ENCODE data around the gene FAM234A. TPM values are rescaled to one million over a fixed set of nuclear protein-coding genes. Genes with fewer than 3 reads are reported as not detected.

FAM234A gene
- polyA plus RNA-seq, 1 donor, result 63.4 TPM

- H3K36me3 ChIP-seq (ENCODE audit: control insufficient read depth, insufficient read depth, low read length), result peaks cover 50% of the 10 kb centered on the region
- no peak overlapping the region for H3K4me3 ChIP-seq (ENCODE audit: low read length)
- no peak for DNase-seq
- H3K4me1 ChIP-seq (ENCODE audit: control insufficient read depth, insufficient read depth, low read length), result no peaks in the 10 kb centered on the region
- no peaks in the 10 kb centered on the region for H3K9me3 ChIP-seq (ENCODE audit: control insufficient read depth, low read depth, low read length)
- no CpG with 5 or more reads among the region's 32 CpGs for WGBS (ENCODE audit: insufficient coverage, low lambda C conversion rate)
- no peaks in the 10 kb centered on the region for H3K27me3 ChIP-seq (ENCODE audit: control insufficient read depth, insufficient read depth, low read length)
- no peak overlapping the region for H3K27ac ChIP-seq (ENCODE audit: low read length)
Observed at GRCh38 chr16:297832-298231, 63.2 kb downstream of the FAM234A start.

- Histone ChIP-seq H3K27ac (ENCODE audit: low read length) (no peak overlapping the region), H3K36me3 (ENCODE audit: control insufficient read depth, insufficient read depth, low read length) (peaks cover 52% of the 10 kb centered on the region), H3K27me3 (ENCODE audit: control insufficient read depth, insufficient read depth, low read length) (no peaks in the 10 kb centered on the region), H3K4me3 (ENCODE audit: low read length) (no peak overlapping the region), H3K4me1 (ENCODE audit: control insufficient read depth, insufficient read depth, low read length) (no peaks in the 10 kb centered on the region), H3K9me3 (ENCODE audit: control insufficient read depth, low read depth, low read length) (no peaks in the 10 kb centered on the region)
- no CpG with 5 or more reads among the region's 6 CpGs for WGBS (ENCODE audit: insufficient coverage, low lambda C conversion rate)
- no peak for DNase-seq
Observed at GRCh38 chr16:301235-301634, 66.6 kb downstream of the FAM234A start.

GRCh38 chr16:301950-302349, 67.3 kb downstream of the FAM234A start:
- H3K9me3 ChIP-seq (ENCODE audit: control insufficient read depth, low read depth, low read length), result no peaks in the 10 kb centered on the region
- H3K4me1 ChIP-seq (ENCODE audit: control insufficient read depth, insufficient read depth, low read length), result no peaks in the 10 kb centered on the region
- H3K27me3 ChIP-seq (ENCODE audit: control insufficient read depth, insufficient read depth, low read length), result no peaks in the 10 kb centered on the region
- H3K36me3 ChIP-seq (ENCODE audit: control insufficient read depth, insufficient read depth, low read length), result peaks cover 52% of the 10 kb centered on the region
- H3K27ac ChIP-seq (ENCODE audit: low read length), result no peak overlapping the region
- H3K4me3 ChIP-seq (ENCODE audit: low read length), result no peak overlapping the region
- no CpG with 5 or more reads among the region's 13 CpGs for WGBS (ENCODE audit: insufficient coverage, low lambda C conversion rate)
- DNase-seq, result no peak

GRCh38 chr16:303760-304505, 69.3 kb downstream of the FAM234A start:
- no peak overlapping the region for H3K4me3 ChIP-seq (ENCODE audit: low read length)
- peaks cover 59% of the 10 kb centered on the region for H3K36me3 ChIP-seq (ENCODE audit: control insufficient read depth, insufficient read depth, low read length)
- no peaks in the 10 kb centered on the region for H3K9me3 ChIP-seq (ENCODE audit: control insufficient read depth, low read depth, low read length)
- H3K27me3 ChIP-seq (ENCODE audit: control insufficient read depth, insufficient read depth, low read length), result no peaks in the 10 kb centered on the region
- DNase-seq, result no peak
- no peak overlapping the region for H3K27ac ChIP-seq (ENCODE audit: low read length)
- H3K4me1 ChIP-seq (ENCODE audit: control insufficient read depth, insufficient read depth, low read length), result no peaks in the 10 kb centered on the region
- no CpG with 5 or more reads among the region's 43 CpGs for WGBS (ENCODE audit: insufficient coverage, low lambda C conversion rate)

GRCh38 chr16:305916-306626, 71.5 kb downstream of the FAM234A start:
- H3K27ac ChIP-seq (ENCODE audit: low read length), result no peak overlapping the region
- H3K4me1 ChIP-seq (ENCODE audit: control insufficient read depth, insufficient read depth, low read length), result no peaks in the 10 kb centered on the region
- no peak for DNase-seq
- WGBS (ENCODE audit: insufficient coverage, low lambda C conversion rate), result 60% methylated on average over 1 of the region's 19 CpGs
- H3K4me3 ChIP-seq (ENCODE audit: low read length), result no peak overlapping the region
- H3K27me3 ChIP-seq (ENCODE audit: control insufficient read depth, insufficient read depth, low read length), result no peaks in the 10 kb centered on the region
- peaks cover 65% of the 10 kb centered on the region for H3K36me3 ChIP-seq (ENCODE audit: control insufficient read depth, insufficient read depth, low read length)
- H3K9me3 ChIP-seq (ENCODE audit: control insufficient read depth, low read depth, low read length), result no peaks in the 10 kb centered on the region

DNA sequence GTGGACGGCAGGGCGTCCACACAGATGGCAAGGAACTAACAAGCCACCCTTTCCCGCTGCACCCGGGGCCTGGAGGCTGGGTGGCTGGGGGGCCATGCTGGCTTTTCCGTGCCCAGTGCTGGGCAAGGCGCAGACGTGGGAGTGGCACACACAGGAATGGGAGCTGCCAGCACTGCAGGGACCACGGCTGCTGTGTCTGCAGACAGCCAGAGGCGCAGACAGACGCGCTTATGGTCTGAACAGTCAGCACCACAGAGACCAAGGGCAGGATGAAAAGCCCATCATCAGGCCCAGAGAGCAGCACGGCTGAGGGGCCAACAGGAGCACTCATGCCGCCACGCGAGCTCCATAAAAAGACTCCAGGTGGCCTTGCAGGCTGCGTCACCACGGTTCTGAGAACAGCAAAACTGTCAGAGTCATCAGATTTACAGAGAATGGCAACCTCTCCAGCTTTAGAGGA, 72.3 kb downstream of the FAM234A start:
- Histone ChIP-seq H3K4me1 (ENCODE audit: control insufficient read depth, insufficient read depth, low read length) (no peaks in the 10 kb centered on the region), H3K27me3 (ENCODE audit: control insufficient read depth, insufficient read depth, low read length) (no peaks in the 10 kb centered on the region), H3K4me3 (ENCODE audit: low read length) (no peak overlapping the region), H3K36me3 (ENCODE audit: control insufficient read depth, insufficient read depth, low read length) (peaks cover 66% of the 10 kb centered on the region), H3K9me3 (ENCODE audit: control insufficient read depth, low read depth, low read length) (no peaks in the 10 kb centered on the region), H3K27ac (ENCODE audit: low read length) (no peak overlapping the region)
- WGBS (ENCODE audit: insufficient coverage, low lambda C conversion rate), result no CpG with 5 or more reads among the region's 17 CpGs
- no peak for DNase-seq

GRCh38 chr16:307691-308312, 73.2 kb downstream of the FAM234A start:
- Histone ChIP-seq H3K9me3 (ENCODE audit: control insufficient read depth, low read depth, low read length) (no peaks in the 10 kb centered on the region), H3K4me1 (ENCODE audit: control insufficient read depth, insufficient read depth, low read length) (no peaks in the 10 kb centered on the region), H3K27me3 (ENCODE audit: control insufficient read depth, insufficient read depth, low read length) (no peaks in the 10 kb centered on the region), H3K36me3 (ENCODE audit: control insufficient read depth, insufficient read depth, low read length) (peaks cover 67% of the 10 kb centered on the region), H3K4me3 (ENCODE audit: low read length) (no peak overlapping the region), H3K27ac (ENCODE audit: low read length) (no peak overlapping the region)
- WGBS (ENCODE audit: insufficient coverage, low lambda C conversion rate), result no CpG with 5 or more reads among the region's 21 CpGs
- DNase-seq, result no peak

GRCh38 chr16:309476-309875, 74.9 kb downstream of the FAM234A start:
- Histone ChIP-seq H3K4me3 (ENCODE audit: low read length) (no peak overlapping the region), H3K36me3 (ENCODE audit: control insufficient read depth, insufficient read depth, low read length) (peaks cover 70% of the 10 kb centered on the region), H3K4me1 (ENCODE audit: control insufficient read depth, insufficient read depth, low read length) (no peaks in the 10 kb centered on the region), H3K27ac (ENCODE audit: low read length) (no peak overlapping the region), H3K27me3 (ENCODE audit: control insufficient read depth, insufficient read depth, low read length) (no peaks in the 10 kb centered on the region), H3K9me3 (ENCODE audit: control insufficient read depth, low read depth, low read length) (no peaks in the 10 kb centered on the region)
- DNase-seq, result no peak
- no CpG with 5 or more reads among the region's 7 CpGs for WGBS (ENCODE audit: insufficient coverage, low lambda C conversion rate)

GRCh38 chr16:311725-312124, 77.1 kb downstream of the FAM234A start:
- Histone ChIP-seq H3K27me3 (ENCODE audit: control insufficient read depth, insufficient read depth, low read length) (no peaks in the 10 kb centered on the region), H3K27ac (ENCODE audit: low read length) (no peak overlapping the region), H3K4me3 (ENCODE audit: low read length) (no peak overlapping the region), H3K36me3 (ENCODE audit: control insufficient read depth, insufficient read depth, low read length) (peaks cover 66% of the 10 kb centered on the region), H3K4me1 (ENCODE audit: control insufficient read depth, insufficient read depth, low read length) (no peaks in the 10 kb centered on the region), H3K9me3 (ENCODE audit: control insufficient read depth, low read depth, low read length) (no peaks in the 10 kb centered on the region)
- DNase-seq, result no peak
- WGBS (ENCODE audit: insufficient coverage, low lambda C conversion rate), result no CpG with 5 or more reads among the region's 15 CpGs

DNA sequence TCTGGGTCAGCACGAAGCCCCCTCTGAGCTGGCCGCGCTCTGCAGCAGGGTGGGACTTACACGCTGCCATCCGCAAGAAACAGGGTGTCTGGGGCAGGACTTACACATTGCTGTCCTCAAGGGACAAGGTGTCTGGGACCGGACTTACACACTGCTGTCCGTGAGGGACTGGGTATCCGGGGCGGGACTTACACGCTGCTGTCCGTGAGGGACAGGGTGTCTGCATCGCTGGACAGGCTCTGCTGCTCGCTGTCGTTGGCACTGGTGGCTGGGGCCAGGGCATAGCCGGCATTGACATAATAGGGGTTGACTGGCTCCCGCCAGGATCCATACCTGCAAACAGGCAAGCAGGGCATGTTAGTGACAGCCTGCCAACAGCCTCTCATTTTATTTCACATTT, 79.7 kb downstream of the FAM234A start:
- Histone ChIP-seq H3K36me3 (ENCODE audit: control insufficient read depth, insufficient read depth, low read length) (peaks cover 67% of the 10 kb centered on the region), H3K27ac (ENCODE audit: low read length) (no peak overlapping the region), H3K9me3 (ENCODE audit: control insufficient read depth, low read depth, low read length) (no peaks in the 10 kb centered on the region), H3K27me3 (ENCODE audit: control insufficient read depth, insufficient read depth, low read length) (no peaks in the 10 kb centered on the region), H3K4me3 (ENCODE audit: low read length) (no peak overlapping the region), H3K4me1 (ENCODE audit: control insufficient read depth, insufficient read depth, low read length) (no peaks in the 10 kb centered on the region)
- no CpG with 5 or more reads among the region's 16 CpGs for WGBS (ENCODE audit: insufficient coverage, low lambda C conversion rate)
- DNase-seq, result no peak

Data from large intestine (tissue), 3 donors.